GM18517 (cell line): ENCODE results near the gene NDUFAF8.

ENCODE experiments used
- ATAC-seq: cut with Tn5 transposase; IDR thresholded peaks from one replicate; pipeline ENCODE4 v1.9.1; 2021; ENCODE audit warnings: mild to moderate bottlenecking, moderate library complexity; ENCODE audit not compliant: unreplicated experiment

The NDUFAF8 gene

DNA sequence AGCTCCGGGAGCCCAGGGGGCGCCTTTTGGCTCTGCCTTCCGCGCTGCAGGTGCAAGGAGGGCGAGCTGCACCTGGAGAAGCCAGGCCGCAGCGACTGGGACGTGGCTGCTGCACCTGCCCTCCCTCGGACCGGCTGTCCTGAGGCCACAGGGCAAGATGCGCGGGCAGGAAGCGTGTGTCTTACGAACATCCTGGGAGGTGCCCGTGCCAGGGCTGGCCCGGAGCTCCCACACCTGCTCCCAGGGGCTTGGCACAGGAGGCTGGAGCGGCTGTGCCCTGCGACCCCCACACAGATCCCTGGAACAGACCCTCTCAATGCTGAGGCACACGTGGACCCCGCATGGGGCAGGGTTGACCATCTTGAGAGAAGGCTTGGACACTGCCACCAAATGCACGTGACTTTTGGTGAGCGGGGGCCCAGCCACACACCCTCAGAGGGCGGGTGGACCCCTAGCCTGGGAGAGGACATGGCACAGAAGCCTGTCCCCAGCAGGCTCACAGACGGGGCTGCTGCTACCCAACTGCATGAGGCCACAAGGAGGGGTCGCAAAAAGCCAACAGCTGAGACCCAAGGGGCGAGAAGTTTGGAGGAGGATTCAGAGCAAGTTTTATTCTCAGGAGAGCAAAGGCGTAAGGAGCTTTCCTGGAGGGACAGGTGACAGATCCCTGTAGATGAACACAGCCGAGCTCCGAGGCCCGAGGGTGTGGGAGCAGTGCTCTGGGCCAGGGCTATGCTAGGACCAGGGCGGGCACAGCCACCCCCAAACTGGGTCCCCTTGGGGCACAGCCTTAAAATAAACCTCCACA, 11.4 kb downstream of the NDUFAF8 start:
- ATAC-seq = no peak

DNA sequence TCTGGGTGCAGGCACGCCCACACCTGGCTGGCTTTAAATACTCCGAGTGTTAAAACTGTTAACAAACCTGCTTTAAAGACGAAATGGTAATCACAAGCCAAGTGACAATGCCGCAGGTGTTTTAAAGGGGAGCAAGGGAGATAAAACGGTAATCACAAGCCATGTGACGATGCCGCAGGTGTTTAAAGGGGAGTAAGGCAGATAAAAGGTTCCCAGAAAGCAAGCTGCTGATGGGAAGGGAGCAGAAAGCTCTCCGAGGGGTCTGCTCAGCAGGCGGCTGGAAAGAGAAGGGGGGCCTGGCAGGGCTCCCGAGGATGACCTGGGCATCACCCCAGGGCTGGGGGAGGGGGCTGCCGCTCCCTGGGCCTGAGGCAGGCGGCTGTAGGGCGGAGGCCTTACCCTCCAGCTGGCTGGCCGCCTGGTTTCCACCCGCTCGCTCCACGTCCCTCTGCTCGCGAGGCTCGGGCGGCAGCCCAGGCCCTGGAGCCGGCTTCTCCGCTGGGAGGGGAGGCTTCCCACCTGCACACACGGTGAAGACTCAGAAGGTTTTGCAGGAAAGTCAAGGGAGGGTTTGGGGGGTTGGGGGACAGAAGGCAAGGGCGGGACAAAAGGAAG, 12.1 kb downstream of the NDUFAF8 start:
- ATAC-seq = no peak

DNA sequence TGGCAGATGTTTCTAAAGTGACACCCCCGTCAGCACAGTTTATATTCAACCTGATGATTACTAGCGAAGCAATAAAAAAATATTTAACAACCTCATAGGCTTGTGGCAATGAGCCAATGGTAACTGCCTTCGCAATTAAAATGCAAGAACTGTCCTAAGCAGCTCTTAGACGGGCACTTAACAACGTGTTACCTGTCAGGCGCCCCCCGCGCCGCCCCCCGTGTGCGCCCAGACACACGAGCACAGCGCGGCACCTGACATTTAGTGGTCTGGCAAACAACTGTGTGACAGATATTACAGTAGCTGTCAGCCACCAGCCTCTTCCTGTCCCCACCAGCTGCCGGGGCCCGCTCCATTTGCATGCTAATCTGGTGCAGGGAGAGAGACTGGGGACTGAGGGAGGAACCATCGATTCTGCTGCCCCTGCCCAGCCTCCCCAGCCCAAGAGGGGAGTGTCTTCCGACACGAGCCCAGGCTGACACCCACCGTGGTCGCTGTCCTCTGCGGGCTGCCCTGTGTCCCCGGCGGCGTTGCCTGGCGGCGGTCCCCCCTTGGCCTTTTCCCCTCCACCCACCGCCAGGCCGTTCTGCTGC, 12.7 kb downstream of the NDUFAF8 start:
- no peak for ATAC-seq

DNA sequence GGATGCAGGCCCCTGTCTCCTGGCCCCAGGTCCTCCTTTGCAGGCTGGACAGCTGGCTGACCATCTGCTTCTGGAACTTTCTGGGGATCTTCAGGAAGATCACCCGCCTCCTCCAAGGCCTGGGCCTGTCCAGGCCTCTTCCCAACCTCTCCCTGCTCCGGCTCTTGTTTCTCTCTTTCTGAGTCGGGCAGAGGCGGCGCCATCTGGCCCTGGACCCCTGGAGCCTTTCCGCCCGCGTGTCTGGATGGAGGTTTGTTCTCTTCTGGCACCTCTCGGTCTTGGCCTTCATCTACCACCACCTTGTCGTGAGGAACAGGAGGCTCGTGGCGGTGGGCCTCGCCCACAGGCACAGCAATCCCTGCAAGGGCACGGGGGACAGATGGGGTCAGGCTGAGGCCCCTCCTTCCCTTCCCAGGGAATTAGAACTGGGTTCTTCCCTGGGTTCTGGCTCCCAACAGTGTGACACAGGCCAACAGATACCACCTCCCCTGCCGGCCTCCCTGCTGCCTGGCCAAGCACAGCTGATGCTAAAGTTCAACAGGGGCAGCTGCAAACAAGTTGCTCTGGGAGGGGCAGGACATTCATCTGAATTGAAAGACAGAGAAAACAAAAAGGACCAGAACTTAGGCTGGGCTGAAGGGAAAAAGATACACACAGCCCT, 13.3 kb downstream of the NDUFAF8 start:
- no peak for ATAC-seq

DNA sequence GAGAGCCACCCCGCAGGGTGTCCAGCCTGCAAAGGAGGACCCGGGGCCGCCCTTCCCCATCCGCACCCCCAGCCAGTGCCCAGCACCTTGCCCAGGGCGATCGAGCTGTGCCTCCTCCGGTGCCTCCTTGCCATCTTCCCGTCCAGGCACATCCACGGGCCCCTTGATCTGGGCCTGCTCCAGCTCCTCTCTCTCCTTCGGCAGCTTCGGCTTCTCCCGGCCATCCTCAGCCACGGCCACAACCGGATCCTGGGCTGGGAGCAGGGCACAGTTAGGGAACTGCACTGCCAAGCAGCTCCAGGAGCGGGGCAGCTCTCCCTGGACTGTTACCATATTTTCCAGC, 13.8 kb downstream of the NDUFAF8 start:
- no peak for ATAC-seq

DNA sequence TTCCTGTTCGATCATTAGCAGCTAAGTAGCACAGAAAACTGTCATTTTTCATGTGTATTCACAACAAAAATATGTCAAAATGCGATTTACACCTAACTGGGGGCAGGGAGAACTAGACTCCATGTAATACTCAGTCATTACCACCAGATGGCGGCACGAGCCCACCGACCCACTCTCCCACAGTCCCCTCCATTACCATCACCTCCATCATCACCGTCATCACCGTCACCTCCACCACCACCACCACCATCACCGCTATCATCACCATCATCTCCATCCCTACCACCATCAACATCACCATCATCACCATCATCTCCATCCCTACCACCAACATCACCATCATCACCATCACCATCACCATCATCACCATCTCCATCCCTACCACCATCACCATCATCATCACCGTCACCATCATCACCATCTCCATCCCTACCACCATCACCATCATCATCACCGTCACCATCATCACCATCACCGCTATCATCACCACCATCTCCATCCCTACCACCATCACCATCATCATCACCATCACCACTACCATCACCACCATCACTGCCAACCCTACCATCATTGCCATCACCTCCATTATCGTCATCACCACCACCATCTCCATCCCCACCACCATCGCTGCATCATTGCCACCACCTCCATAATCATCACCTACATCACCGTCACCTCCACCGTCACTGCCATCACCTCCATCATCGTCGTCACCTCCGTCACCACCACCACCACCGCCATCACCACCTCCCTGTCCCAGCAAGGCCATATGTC, 14.4 kb downstream of the NDUFAF8 start:
- ATAC-seq = no peak

DNA sequence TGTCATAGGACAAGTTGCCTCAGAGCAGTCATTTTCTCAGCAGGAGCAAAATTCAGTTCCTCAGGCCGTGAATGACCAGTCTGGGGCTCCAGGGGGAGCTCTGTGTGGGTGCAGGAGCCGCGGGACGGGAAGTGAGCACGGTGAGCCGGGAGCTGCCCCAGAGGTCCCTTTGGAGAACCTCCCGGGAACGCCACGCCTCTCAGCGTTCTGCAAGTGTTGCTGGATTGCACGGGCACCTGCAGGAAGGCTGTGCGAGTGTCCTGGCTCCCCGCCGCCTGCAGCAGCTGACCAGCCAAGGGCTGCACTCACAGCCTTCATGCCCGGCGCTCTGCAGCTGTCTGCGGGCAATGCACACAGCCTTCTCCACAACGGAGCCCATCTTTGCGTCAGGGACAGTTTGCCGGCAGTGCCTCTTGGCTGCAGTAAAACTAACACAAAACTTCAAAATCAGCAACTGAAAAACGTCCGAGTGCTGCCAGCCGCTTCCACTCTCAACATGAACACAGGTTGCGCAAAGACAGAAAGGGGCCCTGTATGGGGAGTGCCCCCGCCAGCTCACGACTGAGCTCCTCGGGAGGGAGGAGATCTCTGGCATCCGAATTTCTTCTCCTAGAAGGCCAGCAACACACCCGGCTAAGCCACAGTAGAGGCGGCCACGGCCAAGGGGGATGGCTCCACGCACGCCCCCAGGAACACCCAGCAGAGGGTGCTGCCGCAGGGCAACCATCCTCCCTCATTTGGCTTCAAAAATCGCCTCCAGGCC, 16.0 kb downstream of the NDUFAF8 start:
- no peak for ATAC-seq

DNA sequence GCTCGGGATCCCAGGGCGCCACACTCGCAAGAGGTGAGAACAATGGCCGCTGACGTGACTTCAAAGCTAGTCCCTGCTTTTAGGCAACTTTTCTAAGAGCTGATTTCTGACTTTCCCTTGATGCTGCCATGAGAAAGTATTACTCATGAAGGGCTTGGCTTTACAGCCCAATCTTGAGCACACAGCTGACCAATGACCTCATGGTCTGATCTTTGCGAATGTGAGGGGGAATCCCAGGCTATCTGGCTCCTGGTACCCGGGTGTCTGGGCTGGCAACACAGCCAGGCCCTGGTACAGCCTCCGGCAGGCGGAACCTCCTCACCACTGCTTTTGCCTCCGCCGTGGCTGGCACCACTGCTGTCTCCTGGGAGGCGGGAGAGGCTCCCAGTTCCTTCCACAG, 17.5 kb downstream of the NDUFAF8 start:
- no peak for ATAC-seq

DNA sequence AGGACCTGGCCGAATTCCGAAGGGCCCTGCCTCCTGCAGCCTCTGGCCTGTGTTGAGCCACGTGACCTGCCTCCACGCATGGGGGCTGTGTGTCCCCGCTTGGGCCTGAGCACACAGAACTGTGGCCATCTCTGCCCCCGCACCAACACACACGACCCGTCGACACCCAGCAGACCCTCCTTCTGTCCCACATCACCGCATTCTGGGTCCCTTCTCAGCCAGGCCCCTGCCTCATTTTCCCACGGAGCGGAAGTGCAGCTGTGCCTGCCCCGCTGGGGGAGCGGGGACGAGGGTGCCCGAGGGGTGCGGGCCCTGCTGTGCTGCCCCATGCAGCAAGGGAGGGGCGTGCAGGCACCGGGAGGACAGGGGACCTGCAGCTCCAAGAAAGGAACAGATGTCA, 18.4 kb downstream of the NDUFAF8 start:
- no peak for ATAC-seq

DNA sequence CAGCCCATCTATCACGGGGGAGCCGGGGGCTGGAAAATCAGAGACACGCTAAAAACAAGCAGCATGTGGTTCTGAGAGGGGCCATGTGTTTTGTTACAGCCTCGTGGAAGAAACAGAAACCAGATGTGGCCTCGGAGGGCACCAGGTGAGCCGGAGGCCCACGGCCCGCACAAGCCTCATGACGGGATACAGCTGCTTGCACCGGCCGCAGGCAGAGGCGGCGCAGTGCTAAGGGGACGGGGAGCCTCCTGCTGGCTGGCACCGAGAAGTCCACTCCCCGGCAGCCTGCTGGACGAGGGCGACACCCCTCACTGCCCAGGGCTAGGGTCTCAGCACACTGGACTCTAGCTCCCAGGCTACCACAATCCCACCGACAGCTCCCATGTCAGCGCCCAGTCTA, 19.2 kb downstream of the NDUFAF8 start:
- no peak for ATAC-seq

DNA sequence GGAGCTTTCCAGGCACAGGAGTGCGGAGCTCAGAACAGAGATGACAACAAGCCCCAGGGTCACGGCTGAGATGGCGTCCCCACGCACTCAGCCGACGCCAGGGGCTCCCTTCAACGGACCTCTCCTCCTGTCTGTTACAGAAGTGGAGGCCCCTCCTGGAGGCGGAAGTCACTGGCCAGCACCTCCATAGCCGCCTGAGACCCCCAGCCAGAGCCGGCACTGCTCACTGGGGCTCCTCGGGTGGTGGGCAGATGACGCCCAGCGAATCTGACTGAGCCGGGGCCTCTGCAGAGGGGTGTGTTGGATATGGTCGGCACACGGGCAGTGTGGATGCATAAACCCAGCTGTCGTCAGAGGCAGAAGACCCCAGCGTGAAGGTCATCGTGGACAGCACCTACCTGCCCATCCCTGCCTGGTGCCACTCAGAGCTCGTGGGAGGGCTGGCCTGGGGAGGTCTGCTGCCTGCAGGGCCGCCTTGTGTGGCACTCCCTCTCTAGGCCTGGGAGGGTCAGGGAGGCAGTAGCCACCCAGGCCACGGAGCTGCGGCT, 20.0 kb downstream of the NDUFAF8 start:
- no peak for ATAC-seq

DNA sequence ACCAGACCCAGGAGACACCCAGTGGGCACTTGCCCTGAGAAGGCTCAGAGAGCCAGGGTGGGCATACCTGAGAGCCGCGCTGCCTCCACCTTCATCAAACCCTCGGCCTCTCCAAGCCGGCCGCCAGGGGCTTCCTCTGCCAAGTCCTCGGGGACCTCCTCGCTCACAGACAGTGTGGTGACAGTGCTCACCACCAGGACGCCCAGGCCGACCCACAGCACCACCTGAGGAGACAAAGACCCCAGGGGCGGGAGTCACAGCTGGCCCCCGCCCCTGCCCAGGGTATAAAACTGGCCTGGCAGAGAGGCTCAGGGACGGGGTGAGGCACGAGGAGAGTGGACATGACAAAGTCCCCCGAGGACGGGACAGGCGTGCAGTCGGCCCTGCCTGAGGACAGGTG, 21.1 kb downstream of the NDUFAF8 start:
- no peak for ATAC-seq

DNA sequence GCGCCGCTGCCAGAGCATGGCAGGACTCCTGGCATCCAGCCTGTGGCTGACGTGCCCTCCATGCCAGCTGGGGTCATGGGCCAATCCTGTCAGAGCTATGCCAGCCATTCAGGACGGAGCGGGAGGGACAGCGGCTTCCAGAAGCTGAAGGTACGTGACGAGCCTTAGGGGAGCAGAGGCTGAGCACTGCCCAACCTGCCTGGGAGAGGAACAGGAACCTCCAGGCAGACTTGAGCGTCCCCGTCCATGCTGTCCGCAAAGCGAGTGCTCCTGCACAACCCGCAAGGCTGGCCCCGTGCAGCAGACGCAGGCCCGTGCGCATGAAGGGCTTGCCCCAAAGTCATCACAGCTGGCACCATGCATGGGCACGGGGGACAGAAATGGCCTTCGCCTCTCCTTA, 21.5 kb downstream of the NDUFAF8 start:
- ATAC-seq = no peak

DNA sequence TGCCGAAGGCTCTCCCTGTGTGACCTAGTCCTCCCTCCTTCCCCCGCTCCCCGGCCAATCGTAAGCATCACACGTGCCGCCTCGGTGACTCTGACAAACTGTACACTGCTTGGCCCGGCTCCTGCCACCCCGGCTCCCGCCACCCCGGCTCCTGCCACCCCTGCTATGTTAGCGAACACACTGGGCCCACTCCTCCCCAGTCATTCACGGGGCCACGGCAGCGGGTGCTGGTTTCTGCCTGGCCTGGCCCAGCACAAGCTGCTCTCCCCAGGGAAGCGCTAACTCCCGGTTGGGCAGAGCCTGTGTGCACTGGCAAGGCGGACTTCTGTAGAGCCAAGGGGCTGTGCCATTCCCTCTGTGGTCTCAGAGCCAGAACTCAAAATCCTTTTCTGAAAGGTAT, 22.0 kb downstream of the NDUFAF8 start:
- no peak for ATAC-seq

DNA sequence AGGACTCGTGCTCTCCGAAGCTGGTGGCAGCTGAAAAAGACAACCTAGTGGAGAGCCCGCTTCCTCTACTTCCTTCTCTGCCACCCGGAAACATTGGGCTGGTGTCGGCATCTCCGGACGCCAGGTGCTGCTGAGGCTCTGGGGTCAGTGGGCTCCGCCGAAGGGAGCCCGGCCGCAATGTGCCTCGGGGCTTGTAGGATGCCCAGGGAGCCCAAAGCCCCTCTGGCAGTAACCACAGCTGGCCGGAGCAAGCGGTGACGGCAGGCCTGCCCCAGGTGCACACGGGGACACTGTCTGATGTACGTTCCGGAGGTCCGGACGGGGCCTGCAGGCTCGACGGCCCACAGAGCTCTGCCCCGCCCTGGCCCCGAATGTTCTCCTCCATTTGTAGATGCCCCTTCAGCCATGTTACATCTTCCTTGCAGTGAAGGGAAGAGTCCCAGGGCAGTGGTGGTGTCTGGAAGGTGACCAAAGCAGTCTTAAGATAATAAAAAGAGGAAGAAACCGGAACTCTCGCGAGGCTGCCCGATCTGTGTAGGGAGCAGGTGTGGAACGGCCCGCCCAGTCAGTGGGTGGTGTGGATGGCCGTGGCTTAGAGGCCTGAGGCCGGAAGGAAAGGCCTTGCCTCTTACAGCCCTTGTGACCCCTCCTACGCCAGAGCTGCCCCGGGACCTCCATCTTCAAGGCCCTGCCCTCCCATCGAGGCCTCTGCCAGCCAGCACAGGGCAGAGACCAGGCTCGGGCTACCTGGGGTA, 22.6 kb downstream of the NDUFAF8 start:
- ATAC-seq = no peak

DNA sequence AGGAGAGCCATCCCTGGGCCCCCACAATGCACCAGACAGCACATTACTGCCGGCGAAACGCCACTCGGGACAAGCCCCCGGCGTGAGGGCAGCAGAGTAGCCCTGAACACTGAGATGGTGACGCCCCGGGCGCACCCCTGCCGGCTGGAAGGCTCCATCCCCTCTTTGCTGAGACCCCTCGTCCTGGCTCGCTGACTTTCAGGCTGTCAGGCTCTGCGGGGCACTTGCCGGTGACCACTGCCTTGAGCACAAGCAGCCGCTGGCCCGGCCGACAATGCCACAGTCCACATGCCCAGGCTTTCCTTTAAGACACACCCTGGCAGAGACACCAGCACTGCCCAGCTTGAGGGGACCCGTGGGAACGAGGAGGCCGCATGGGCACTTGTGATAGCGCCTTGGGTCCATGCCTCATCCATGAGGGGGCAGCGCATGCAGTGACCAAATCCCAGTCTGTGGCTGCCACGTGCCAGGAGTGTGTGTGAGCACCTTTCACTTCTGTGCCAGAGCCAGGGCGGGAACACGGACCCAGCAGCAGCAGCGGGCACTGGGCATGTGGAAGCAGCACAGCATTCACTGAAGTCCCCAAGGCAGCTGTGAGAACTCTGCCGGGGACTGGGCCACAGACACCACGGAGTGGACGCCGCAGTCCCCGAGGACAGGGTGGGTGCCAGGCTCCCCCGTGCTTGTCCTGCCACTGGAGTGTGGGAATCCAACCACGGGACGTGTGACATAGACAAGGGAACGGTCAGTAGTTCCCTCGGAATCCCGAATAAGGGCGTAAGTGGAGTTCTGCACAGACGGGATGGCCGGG, 24.5 kb downstream of the NDUFAF8 start:
- ATAC-seq = no peak

DNA sequence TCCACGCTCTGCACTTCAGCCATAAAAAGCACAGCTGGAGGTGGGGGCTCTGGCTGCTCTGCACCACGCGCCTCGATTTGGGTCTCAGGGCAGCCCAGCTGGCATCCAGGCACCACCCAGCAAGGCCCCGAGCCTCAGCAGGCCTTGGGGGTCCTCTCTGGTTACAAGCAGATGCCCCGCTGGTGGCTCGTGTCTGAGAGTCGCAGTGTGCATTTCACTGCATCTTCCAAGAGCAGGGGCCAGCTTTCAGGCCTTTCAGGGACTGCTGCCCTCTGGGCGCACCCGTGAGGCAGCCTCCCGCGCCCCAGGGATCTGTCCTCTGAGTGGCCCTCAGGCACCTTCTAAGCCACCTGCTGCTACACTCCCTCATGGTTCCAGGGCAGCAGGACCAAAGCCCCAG, 25.5 kb downstream of the NDUFAF8 start:
- no peak for ATAC-seq

DNA sequence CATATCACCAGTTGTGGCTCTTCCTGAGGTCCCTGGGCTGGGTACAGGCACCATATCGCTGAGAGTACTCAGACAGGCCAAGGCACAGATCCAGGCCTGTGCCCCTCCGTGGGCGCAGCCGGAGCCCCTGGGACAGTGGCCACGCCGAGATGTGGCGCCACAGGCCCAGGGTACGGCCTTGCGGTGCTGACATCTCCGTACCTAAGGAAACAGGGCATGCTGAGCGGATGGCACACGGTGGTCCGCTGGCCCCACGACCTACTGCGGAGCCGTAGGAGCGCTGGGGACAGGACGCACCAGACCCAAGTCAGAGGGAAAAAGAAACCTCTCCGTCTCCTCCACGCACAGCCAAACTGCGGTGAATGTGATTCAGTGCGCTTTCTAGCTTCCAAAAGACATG, 26.5 kb downstream of the NDUFAF8 start:
- ATAC-seq = no peak
